ENCODE measurements around the gene CYP1B1.

DNA sequence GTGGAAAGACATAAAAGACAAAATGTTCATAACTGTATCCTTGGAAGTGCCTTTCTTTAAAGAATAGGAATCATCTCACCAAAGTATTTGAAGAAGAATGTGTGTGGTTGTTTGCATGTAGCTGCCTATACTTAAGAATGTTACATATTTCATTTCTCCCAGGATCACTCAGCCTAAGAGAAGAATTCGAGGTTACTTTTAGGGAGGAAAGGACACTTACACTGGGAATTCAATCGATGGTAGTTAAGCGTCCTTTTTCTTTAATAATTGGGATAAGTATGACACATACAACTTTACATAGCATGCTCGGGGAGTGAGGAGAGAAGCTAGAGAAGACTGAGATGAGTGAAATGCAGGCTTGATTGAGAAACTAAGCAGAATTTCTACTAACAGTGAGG, 22.0 kb upstream of the CYP1B1 start:
- TF ChIP-seq EZH2phosphoT487 (IDR thresholded peaks at IDR 0.05; ENCODE audit: insufficient read depth, low read depth) (no peak), EZH2 (IDR thresholded peaks at IDR 0.05; ENCODE audit: insufficient read depth, poor library complexity, severe bottlenecking) (no peak)
